ENCODE results near the gene SLC24A4.

The SLC24A4 gene

GRCh38 chr14:92316937-92317336, 6.0 kb upstream of the SLC24A4 start:
- DNase-seq = no peak

- no peak for DNase-seq
Measured at GRCh38 chr14:92317511-92317910, 5.5 kb upstream of the SLC24A4 start.

- DNase-seq = no peak
Measured at GRCh38 chr14:92321701-92322100, 1.3 kb upstream of the SLC24A4 start.

GRCh38 chr14:92322516-92322915, 449 bp upstream of the SLC24A4 start:
- no peak for DNase-seq

GRCh38 chr14:92323916-92324818, 1.2 kb downstream of the SLC24A4 start:
- DNase-seq = no peak

- DNase-seq = no peak
Measured at GRCh38 chr14:92325835-92326234, 2.9 kb downstream of the SLC24A4 start.

GRCh38 chr14:92328664-92329255, 5.8 kb downstream of the SLC24A4 start:
- no peak for DNase-seq

- DNase-seq = no peak
Measured at GRCh38 chr14:92334050-92334449, 11.1 kb downstream of the SLC24A4 start.

- DNase-seq = no peak
Measured at GRCh38 chr14:92336363-92336762, 13.4 kb downstream of the SLC24A4 start.

GRCh38 chr14:92339426-92339825, 16.5 kb downstream of the SLC24A4 start:
- DNase-seq = no peak

GRCh38 chr14:92340071-92340470, 17.1 kb downstream of the SLC24A4 start:
- no peak for DNase-seq

GRCh38 chr14:92340931-92341330, 18.0 kb downstream of the SLC24A4 start:
- no peak for DNase-seq

- DNase-seq = no peak
Measured at GRCh38 chr14:92341791-92342190, 18.8 kb downstream of the SLC24A4 start.

GRCh38 chr14:92348154-92348553, 25.2 kb downstream of the SLC24A4 start:
- DNase-seq = no peak

- DNase-seq = no peak
Measured at GRCh38 chr14:92351750-92352149, 28.8 kb downstream of the SLC24A4 start.

- DNase-seq = no peak
Measured at GRCh38 chr14:92352158-92352985, 29.4 kb downstream of the SLC24A4 start.

- no peak for DNase-seq
Measured at GRCh38 chr14:92353447-92353846, 30.5 kb downstream of the SLC24A4 start.

GRCh38 chr14:92356677-92357076, 33.7 kb downstream of the SLC24A4 start:
- no peak for DNase-seq

GRCh38 chr14:92360651-92361370, 37.8 kb downstream of the SLC24A4 start:
- DNase-seq = no peak

- DNase-seq = no peak
Measured at GRCh38 chr14:92362781-92363235, 39.8 kb downstream of the SLC24A4 start.

GRCh38 chr14:92366237-92366636, 43.3 kb downstream of the SLC24A4 start:
- DNase-seq = no peak

GRCh38 chr14:92368001-92368400, 45.0 kb downstream of the SLC24A4 start:
- DNase-seq = no peak

GRCh38 chr14:92369097-92369496, 46.1 kb downstream of the SLC24A4 start:
- no peak for DNase-seq

Data from effector CD8-positive, alpha-beta T cell (primary cell).